ENCODE measurements around the gene GPR21.

- TF ChIP-seq CTCF (IDR thresholded peaks at IDR 0.05; ENCODE audit: extremely low read depth in 1 of 2, insufficient read depth in 1 of 2, low read depth in 1 of 2, low read length in 2 of 2) (no peak), EZH2 (IDR thresholded peaks at IDR 0.05; ENCODE audit: borderline replicate concordance, low read depth, low read length, severe bottlenecking) (no peak)
Observed at GRCh38 chr9:123067136-123067535, 33.7 kb downstream of the GPR21 start.

All from endothelial cell of umbilical vein (primary cell).